IMR-90 (cell line): ENCODE measurements around the gene GPR183. TPM values are rescaled to one million over a fixed set of nuclear protein-coding genes. Genes with fewer than 3 reads are reported as not detected.

Source experiments
- ATAC-seq: fragments of 200-7000 bp; cut with Tn5 transposase; 2 replicates; pipeline ENCODE4 v1.9.1; 2020; ENCODE audit warnings: low read depth, mild to moderate bottlenecking, moderate library complexity
- BruUV-seq: library from RNA; stranded (reverse); fragments of 400-500 nt; replicated peaks from 2 replicates; lab custom pipeline; 2021; lab: Mats Ljungman, UMichigan
- CTCF ChIA-PET: fragments of 300-600 bp; formaldehyde crosslinking; extraction: SDS; loops from one replicate; lab custom pipeline; 2021; ENCODE audit warnings: antibody characterized with exemption; lab: Yijun Ruan, JAX
- POLR2A ChIA-PET: fragments of 300-600 bp; sonication (Branson Sonifier 250); formaldehyde crosslinking; loops from one replicate; lab custom pipeline; 2022; ENCODE audit warnings: antibody characterized with exemption; ENCODE audit not compliant: unreplicated experiment; lab: Charles Lee
- DNase-seq: peaks from one replicate; pipeline ENCODE4 v3.0.0; 2013
- H2AFZ ChIP-seq: replicated peaks from 2 replicates; pipeline ENCODE3; 2013; ENCODE audit warnings: low read length, mild to moderate bottlenecking; ENCODE audit not compliant: poor library complexity
- H2AK5ac ChIP-seq: 2 replicates; pipeline ENCODE4 v1.6.1; 2013; ENCODE audit warnings: low read depth, low read length, inconsistent platforms
- H2AK9ac ChIP-seq: replicated peaks from 2 replicates; pipeline ENCODE3; 2013; ENCODE audit warnings: mild to moderate bottlenecking, low read depth, low read length, moderate library complexity; ENCODE audit not compliant: poor library complexity
- H2BK120ac ChIP-seq: 2 replicates; pipeline ENCODE4 v1.6.1; 2013; ENCODE audit warnings: low read depth, low read length, inconsistent platforms
- H2BK15ac ChIP-seq: 3 replicates; pipeline ENCODE4 v1.6.1; 2013; ENCODE audit warnings: low read depth, low read length, inconsistent platforms
- H2BK20ac ChIP-seq: 2 replicates; pipeline ENCODE4 v1.6.1; 2013; ENCODE audit warnings: low read depth, mild to moderate bottlenecking, inconsistent platforms, low read length, moderate library complexity
- H2BK5ac ChIP-seq: 2 replicates; pipeline ENCODE4 v1.6.1; 2013; ENCODE audit warnings: mild to moderate bottlenecking, low read depth, low read length, inconsistent platforms; ENCODE audit not compliant: poor library complexity, severe bottlenecking
- H3K14ac ChIP-seq: replicated peaks from 2 replicates; pipeline ENCODE4 v1.6.1; 2013; ENCODE audit warnings: low read depth, low read length, inconsistent platforms
- H3K18ac ChIP-seq: 2 replicates; pipeline ENCODE4 v1.6.1; 2013; ENCODE audit warnings: low read depth, low read length, control low read depth
- H3K23ac ChIP-seq: 2 replicates; pipeline ENCODE4 v1.6.1; 2013; ENCODE audit warnings: low read depth, low read length, inconsistent platforms
- H3K27ac ChIP-seq: 2 replicates; pipeline ENCODE4 v1.5.1; 2013; ENCODE audit warnings: mild to moderate bottlenecking, control low read depth, low read length; ENCODE audit not compliant: insufficient read depth
- H3K27me3 ChIP-seq: 2 replicates; pipeline ENCODE4 v1.6.1; 2013; ENCODE audit warnings: low read length; ENCODE audit not compliant: control insufficient read depth, insufficient read depth
- H3K36me3 ChIP-seq: 2 replicates; pipeline ENCODE4 v1.6.1; 2013; ENCODE audit warnings: low read length, mixed read lengths; ENCODE audit not compliant: control insufficient read depth, insufficient read depth
- H3K4ac ChIP-seq: 2 replicates; pipeline ENCODE4 v1.6.1; 2013; ENCODE audit warnings: low read depth, low read length, inconsistent platforms
- H3K4me1 ChIP-seq: 2 replicates; pipeline ENCODE4 v1.6.1; 2013; ENCODE audit warnings: low read length, mixed read lengths; ENCODE audit not compliant: control insufficient read depth, insufficient read depth
- H3K4me2 ChIP-seq: 2 replicates; pipeline ENCODE4 v1.6.1; 2013; ENCODE audit warnings: low read depth, mild to moderate bottlenecking, control low read depth, low read length, moderate library complexity
- H3K4me3 ChIP-seq: 2 replicates; pipeline ENCODE4 v1.5.1; 2013; ENCODE audit warnings: low read depth, mild to moderate bottlenecking, control low read depth, low read length, moderate library complexity; ENCODE audit not compliant: insufficient read depth
- H3K56ac ChIP-seq: 2 replicates; pipeline ENCODE4 v1.6.1; 2013; ENCODE audit warnings: low read length, inconsistent platforms; ENCODE audit not compliant: insufficient read depth; ENCODE audit errors: extremely low read depth
- H3K79me1 ChIP-seq, 2 experiments: 2 replicates each; pipeline ENCODE4 v1.6.1; 2013; ENCODE audit warnings: low read length in 2 of 2, inconsistent platforms in 1 of 2, low read depth in 1 of 2
- H3K9ac ChIP-seq: 2 replicates; pipeline ENCODE4 v1.6.1; 2013; ENCODE audit warnings: low read depth, low read length, control low read depth
- H3K9me1 ChIP-seq: 2 replicates; pipeline ENCODE4 v1.6.1; 2013; ENCODE audit warnings: low read length, inconsistent platforms; ENCODE audit not compliant: insufficient read depth
- H3K9me3 ChIP-seq: 2 replicates; pipeline ENCODE4 v1.6.1; 2013; ENCODE audit warnings: low read length; ENCODE audit not compliant: control insufficient read depth, insufficient read depth
- H4K20me1 ChIP-seq: 2 replicates; pipeline ENCODE4 v1.6.1; 2013; ENCODE audit warnings: low read length, inconsistent platforms; ENCODE audit not compliant: insufficient read depth
- H4K5ac ChIP-seq: 2 replicates; pipeline ENCODE4 v1.6.1; 2013; ENCODE audit warnings: mild to moderate bottlenecking, low read depth, low read length, control low read depth
- H4K8ac ChIP-seq, 2 experiments: 2 replicates each; pipeline ENCODE4 v1.6.1; 2013; ENCODE audit warnings: low read depth in 2 of 2, low read length in 2 of 2, control low read depth in 1 of 2, inconsistent platforms in 1 of 2
- H4K91ac ChIP-seq: 2 replicates; pipeline ENCODE4 v1.6.1; 2013; ENCODE audit warnings: low read depth, low read length, inconsistent platforms; ENCODE audit not compliant: insufficient read depth
- BHLHE40 ChIP-seq: fragments of 150-350 bp; IDR thresholded peaks from 2 replicates; pipeline ENCODE4 v1.6.1; 2016; ENCODE audit warnings: mild to moderate bottlenecking, low read depth, low read length
- CTCF ChIP-seq: conservative IDR thresholded peaks from 2 replicates; pipeline ENCODE4 v1.5.1; 2012; ENCODE audit warnings: mild to moderate bottlenecking, low read depth, low read length, improper control_type of control experiment
- ELK1 ChIP-seq: fragments of 150-350 bp; IDR thresholded peaks from 2 replicates; pipeline ENCODE4 v1.6.1; 2016; ENCODE audit warnings: low read depth, mild to moderate bottlenecking, low read length, moderate library complexity, borderline replicate concordance
- FOS ChIP-seq: fragments of 150-350 bp; IDR thresholded peaks from 2 replicates; pipeline ENCODE4 v1.6.1; 2016; ENCODE audit warnings: low read depth, low read length
- MAFK ChIP-seq: IDR thresholded peaks from 2 replicates; pipeline ENCODE4 v1.6.1; 2012; ENCODE audit warnings: low read depth, low read length, improper control_type of control experiment
- MXI1 ChIP-seq: IDR thresholded peaks from 2 replicates; pipeline ENCODE4 v1.6.1; 2012; ENCODE audit warnings: low read depth, mild to moderate bottlenecking, low read length, moderate library complexity, borderline replicate concordance
- NFE2L2 ChIP-seq: fragments of 150-350 bp; IDR thresholded peaks from 2 replicates; pipeline ENCODE4 v1.6.1; 2016; ENCODE audit warnings: low read depth, mild to moderate bottlenecking, low read length
- POLR2A ChIP-seq: IDR thresholded peaks from 2 replicates; pipeline ENCODE4 v1.6.1; 2012; ENCODE audit warnings: mild to moderate bottlenecking, low read depth, low read length
- RAD21 ChIP-seq: IDR thresholded peaks from 2 replicates; pipeline ENCODE4 v1.6.1; 2012; ENCODE audit warnings: low read length, improper control_type of control experiment
- RCOR1 ChIP-seq: IDR thresholded peaks from 2 replicates; pipeline ENCODE4 v1.6.1; 2012; ENCODE audit warnings: mild to moderate bottlenecking, low read length, improper control_type of control experiment; ENCODE audit not compliant: insufficient replicate concordance
- RFX5 ChIP-seq: IDR thresholded peaks from 2 replicates; pipeline ENCODE4 v1.8.0; 2012; ENCODE audit warnings: low read depth, mild to moderate bottlenecking, low read length, moderate library complexity
- SMC3 ChIP-seq: fragments of 150-350 bp; IDR thresholded peaks from 2 replicates; pipeline ENCODE4 v1.6.1; 2016; ENCODE audit warnings: low read depth, mild to moderate bottlenecking, antibody characterized with exemption, low read length, moderate library complexity
- USF2 ChIP-seq: fragments of 150-350 bp; IDR thresholded peaks from 2 replicates; pipeline ENCODE4 v1.6.1; 2017; ENCODE audit warnings: mild to moderate bottlenecking, antibody characterized with exemption, low read length, low read depth
- WGBS, 2 experiments: methylation state at CpG; one replicate each; pipeline versions ENCODE4 v1.1.5 to v1.1.7; 2013; ENCODE audit warnings: missing lambda C conversion rate in 2 of 2; ENCODE audit not compliant: insufficient read length in 1 of 2; ENCODE audit errors: extremely low coverage in 2 of 2; 5-methylcytosine and 5-hydroxymethylcytosine counted together
- dilution Hi-C: fragments of 300-500 bp; cut with HindIII; formaldehyde crosslinking; loops from one replicate; pipeline ENCODE4 v1.14.3; 2018; ENCODE audit warnings: low sequenced_read_pairs; ENCODE audit not compliant: unreplicated experiment
- in situ Hi-C: fragments of 300-500 bp; cut with MboI; formaldehyde crosslinking; loops from 3 replicates; pipeline ENCODE4 v1.14.3; 2019; ENCODE audit warnings: low sequenced_read_pairs, inconsistent platforms, mixed read lengths
- intact Hi-C: fragments of 100-400 bp; cut with micrococcal nuclease; formaldehyde crosslinking; loops from 2 replicates; pipeline ENCODE4 v1.10.0; 2022
- polyA plus RNA-seq, 3 experiments: library from polyadenylated mRNA; depleted of rRNA; stranded (reverse); fragments of >200 nt; gene quantifications; 2 replicates each; pipeline ENCODE4 v1.2.3, GENCODE V29; 2012; ENCODE audit warnings: low replicate concordance in 1 of 3
- total RNA-seq: library from RNA; depleted of rRNA; stranded (reverse); fragments of >200 nt; gene quantifications from 2 replicates; pipeline ENCODE4 v1.2.3, GENCODE V29; 2012

GPR183 gene
- total and polyA plus RNA-seq, 2 of the 4 experiments (the other 2 are of a cell fraction), result 0.18 to 0.31 TPM

- Histone ChIP-seq H3K4me2 (no peak overlapping the region), H3K23ac (no peak overlapping the region), H3K27me3 (no peaks in the 10 kb centered on the region), H3K36me3 (no peaks in the 10 kb centered on the region), H3K18ac (no peak overlapping the region), H3K14ac (no peak overlapping the region), H4K5ac (no peak overlapping the region), H2AK5ac (no peak overlapping the region), H3K4me3 (no peak overlapping the region), H3K9me1 (no peaks in the 10 kb centered on the region), H2BK5ac (no peak overlapping the region), H2AFZ (no peak overlapping the region), H3K27ac (no peak overlapping the region), H4K20me1 (no peaks in the 10 kb centered on the region; the same call in 1 of the 2 replicates), H3K56ac (no peak overlapping the region), H2BK20ac (no peak overlapping the region), H3K4me1 (peaks cover 3% of the 10 kb centered on the region; the same call in 1 of the 2 replicates), H3K4ac (no peak overlapping the region), H3K79me1 (peaks cover 5 to 9% of the 10 kb centered on the region in 2 experiments; a peak in 3 of 4 replicates), H2BK15ac (no peak overlapping the region), H3K9ac (no peak overlapping the region), H4K8ac (no peak overlapping the region), H2AK9ac (no peak overlapping the region), H3K9me3 (no peaks in the 10 kb centered on the region; the same call in 1 of the 2 replicates), H4K91ac (no peak overlapping the region), H2BK120ac (no peak overlapping the region)
- dilution Hi-C loops, result no loop called here
- ATAC-seq, result no peak
- 100% methylated on average over 2 of the region's 4 CpGs; no CpG with 5 or more reads in 1 of the 2 experiments for WGBS, 2 experiments
- in situ Hi-C loops, result no loop called here
- BruUV-seq, result no TSS peak
- intact Hi-C loops, result no loop called here
- ChIA-PET CTCF (no interaction called here), POLR2A (no interaction called here)
- DNase-seq, result no peak
- TF ChIP-seq RAD21 (no peak), MXI1 (no peak), CTCF (no peak), RFX5 (no peak), RCOR1 (no peak), SMC3 (no peak), NFE2L2 (no peak), MAFK (no peak), USF2 (no peak), POLR2A (no peak), BHLHE40 (no peak), ELK1 (no peak), FOS (no peak)
These were observed 29.6 kb downstream of the GPR183 start for GRCh38 chr13:99277629-99278028.
